Measurements from ENCODE around the gene RPS6KA5.

Gene RPS6KA5

DNA sequence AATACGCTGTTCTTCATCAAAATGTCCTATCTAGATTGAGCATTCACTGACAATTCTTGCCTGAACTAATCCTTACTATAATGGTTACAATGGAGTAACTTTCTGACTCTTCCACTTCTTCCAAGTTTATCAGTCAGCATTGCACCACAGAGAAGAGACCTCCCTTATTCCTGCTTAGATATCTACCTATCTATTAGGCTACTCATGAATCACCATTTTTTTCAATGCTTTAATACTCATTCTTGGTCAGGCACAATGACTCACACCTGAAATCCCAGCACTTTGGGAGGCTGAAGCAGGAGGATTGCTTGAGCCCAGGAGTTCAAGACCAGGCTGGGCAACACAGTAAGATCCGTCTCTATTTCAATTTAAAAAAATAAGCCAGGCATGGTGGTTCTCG is 39.3 kb downstream of the RPS6KA5 start:
- intact Hi-C loops (cut with DNase I; ENCODE audit: low total_unique reads) = no loop called here
- no peak overlapping the region for H3K4me3 ChIP-seq
- TF ChIP-seq, protein P1, sequence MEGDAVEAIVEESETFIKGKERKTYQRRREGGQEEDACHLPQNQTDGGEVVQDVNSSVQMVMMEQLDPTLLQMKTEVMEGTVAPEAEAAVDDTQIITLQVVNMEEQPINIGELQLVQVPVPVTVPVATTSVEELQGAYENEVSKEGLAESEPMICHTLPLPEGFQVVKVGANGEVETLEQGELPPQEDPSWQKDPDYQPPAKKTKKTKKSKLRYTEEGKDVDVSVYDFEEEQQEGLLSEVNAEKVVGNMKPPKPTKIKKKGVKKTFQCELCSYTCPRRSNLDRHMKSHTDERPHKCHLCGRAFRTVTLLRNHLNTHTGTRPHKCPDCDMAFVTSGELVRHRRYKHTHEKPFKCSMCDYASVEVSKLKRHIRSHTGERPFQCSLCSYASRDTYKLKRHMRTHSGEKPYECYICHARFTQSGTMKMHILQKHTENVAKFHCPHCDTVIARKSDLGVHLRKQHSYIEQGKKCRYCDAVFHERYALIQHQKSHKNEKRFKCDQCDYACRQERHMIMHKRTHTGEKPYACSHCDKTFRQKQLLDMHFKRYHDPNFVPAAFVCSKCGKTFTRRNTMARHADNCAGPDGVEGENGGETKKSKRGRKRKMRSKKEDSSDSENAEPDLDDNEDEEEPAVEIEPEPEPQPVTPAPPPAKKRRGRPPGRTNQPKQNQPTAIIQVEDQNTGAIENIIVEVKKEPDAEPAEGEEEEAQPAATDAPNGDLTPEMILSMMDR (IDR thresholded peaks at IDR 0.05) = no peak

DNA sequence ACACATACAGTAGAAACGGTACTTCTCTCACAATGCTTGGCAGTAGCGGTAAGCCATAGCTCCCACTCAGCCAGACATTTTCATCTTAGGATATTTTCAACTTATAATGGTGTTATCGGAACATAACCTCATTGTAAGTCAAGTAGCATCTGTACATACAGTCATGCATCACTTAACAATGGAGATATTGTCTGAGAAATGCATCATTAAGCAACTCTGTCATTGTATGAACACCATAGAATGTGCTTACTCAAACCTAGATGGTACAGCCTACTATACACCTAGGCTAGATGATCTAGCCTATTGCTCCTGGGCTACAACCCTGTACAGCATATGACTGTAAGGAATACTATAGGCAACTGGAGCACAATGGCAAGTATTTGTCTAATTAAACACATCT is 40.8 kb downstream of the RPS6KA5 start:
- Histone ChIP-seq H3K36me3 (no peaks in the 10 kb centered on the region), H3K4me1 (peaks cover 0 to 5% (median 0%) of the 10 kb centered on the region in 4 donors), H3K4me3 (no peak overlapping the region), H3K9me3 (no peaks in the 10 kb centered on the region), H3K27me3 (no peaks in the 10 kb centered on the region), H3K27ac (no peak overlapping the region)
- TF ChIP-seq, protein P1 (IDR thresholded peaks at IDR 0.05) = no peak
- no peak for DNase-seq
- intact Hi-C loops (cut with DNase I; ENCODE audit: low total_unique reads) = no loop called here

More for the DNA sequence above, 39.3 kb downstream of the RPS6KA5 start:
- H3K36me3 ChIP-seq = no peaks in the 10 kb centered on the region
- no peak for DNase-seq
- H3K27ac ChIP-seq = no peak overlapping the region
- H3K9me3 ChIP-seq = no peaks in the 10 kb centered on the region
- no peaks in the 10 kb centered on the region for H3K27me3 ChIP-seq
- no peaks in the 10 kb centered on the region for H3K4me1 ChIP-seq

DNA sequence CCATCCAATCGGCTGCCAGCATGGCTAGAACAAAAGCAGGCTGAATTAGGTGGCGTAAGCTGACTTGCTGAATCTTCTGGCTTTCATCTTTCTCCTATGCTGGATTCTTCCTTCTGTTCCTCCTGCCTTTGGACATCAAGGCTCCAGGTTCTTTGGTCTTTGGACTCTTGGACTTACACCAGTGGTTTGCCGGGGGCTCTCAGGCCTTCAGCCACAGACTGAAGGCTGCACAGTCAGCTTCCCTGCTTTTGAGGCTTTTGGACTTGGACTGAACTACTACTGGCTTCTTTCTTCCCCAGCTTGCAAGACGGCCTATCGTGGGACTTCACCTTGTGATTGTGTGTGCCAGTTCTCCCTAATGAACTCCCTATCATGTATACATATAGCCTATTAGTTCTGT is 42.0 kb downstream of the RPS6KA5 start:
- TF ChIP-seq, protein P1 (IDR thresholded peaks at IDR 0.05) = no peak
- intact Hi-C loops (cut with DNase I; ENCODE audit: low total_unique reads) = no loop called here
- H3K4me3 ChIP-seq = no peak overlapping the region
- no peaks in the 10 kb centered on the region for H3K27me3 ChIP-seq
- H3K27ac ChIP-seq = no peak overlapping the region
- H3K9me3 ChIP-seq = no peaks in the 10 kb centered on the region
- H3K36me3 ChIP-seq = no peaks in the 10 kb centered on the region
- DNase-seq = no peak
- peaks cover 0 to 5% (median 0%) of the 10 kb centered on the region in 4 donors for H3K4me1 ChIP-seq

DNA sequence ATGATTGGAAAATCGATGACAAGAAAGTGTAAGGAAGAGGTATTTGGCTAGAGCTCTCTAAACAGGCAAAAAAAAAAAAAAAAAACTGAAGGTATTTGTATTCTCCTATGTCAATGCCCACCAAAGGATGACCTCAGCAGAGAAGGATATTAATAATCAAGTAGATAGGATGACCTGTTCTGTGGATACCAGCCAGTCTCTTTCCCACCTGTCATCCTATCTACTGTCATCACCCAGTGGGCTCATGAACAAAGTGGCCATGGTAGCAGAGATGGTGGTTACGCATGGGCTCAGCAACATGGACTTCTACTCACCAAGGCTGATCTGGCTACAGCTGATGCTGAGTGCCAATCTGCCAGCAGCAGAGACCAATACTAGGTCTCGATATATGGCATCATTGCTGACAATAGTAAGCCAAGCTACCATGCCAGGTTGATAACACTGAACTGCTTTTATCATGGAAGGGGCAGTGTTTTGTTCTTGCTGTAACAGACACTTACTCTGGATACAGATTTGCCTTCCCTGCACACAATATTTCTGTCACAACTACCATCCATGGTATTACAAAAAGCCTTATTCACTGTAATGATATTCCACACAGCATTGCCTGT is 43.5 kb downstream of the RPS6KA5 start:
- no peaks in the 10 kb centered on the region for H3K9me3 ChIP-seq
- no peaks in the 10 kb centered on the region for H3K27me3 ChIP-seq
- H3K27ac ChIP-seq = no peak overlapping the region
- peaks cover 0 to 5% (median 0%) of the 10 kb centered on the region in 4 donors for H3K4me1 ChIP-seq
- H3K36me3 ChIP-seq = no peaks in the 10 kb centered on the region
- DNase-seq = no peak
- H3K4me3 ChIP-seq = no peak overlapping the region
- TF ChIP-seq, protein P1 (IDR thresholded peaks at IDR 0.05) = no peak
- intact Hi-C loops (cut with DNase I; ENCODE audit: low total_unique reads) = no loop called here

DNA sequence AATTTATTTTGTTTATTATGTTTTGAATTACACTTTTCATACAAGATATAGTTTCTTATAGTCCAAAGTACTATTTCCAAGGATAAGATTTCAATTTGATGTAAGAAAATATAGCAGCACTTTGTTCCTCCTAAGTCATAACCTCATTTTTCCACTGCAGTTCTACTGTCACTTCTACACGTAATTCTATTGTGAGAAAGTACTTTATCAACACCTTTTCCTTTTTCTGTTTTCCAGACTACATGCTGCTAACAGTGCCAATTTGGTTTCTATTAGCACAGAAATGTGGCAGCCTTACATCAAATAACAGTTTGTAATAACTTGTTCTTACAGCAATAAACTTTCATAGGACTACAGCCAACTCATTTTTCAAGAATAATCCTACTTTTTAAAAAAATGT is 45.0 kb downstream of the RPS6KA5 start:
- intact Hi-C loops (cut with DNase I; ENCODE audit: low total_unique reads) = no loop called here
- TF ChIP-seq, protein P1 (IDR thresholded peaks at IDR 0.05) = no peak
- Histone ChIP-seq H3K27me3 (no peaks in the 10 kb centered on the region), H3K27ac (no peak overlapping the region), H3K4me1 (peaks cover 0 to 5% (median 0%) of the 10 kb centered on the region in 4 donors), H3K4me3 (no peak overlapping the region), H3K9me3 (no peaks in the 10 kb centered on the region), H3K36me3 (no peaks in the 10 kb centered on the region)
- no peak for DNase-seq

DNA sequence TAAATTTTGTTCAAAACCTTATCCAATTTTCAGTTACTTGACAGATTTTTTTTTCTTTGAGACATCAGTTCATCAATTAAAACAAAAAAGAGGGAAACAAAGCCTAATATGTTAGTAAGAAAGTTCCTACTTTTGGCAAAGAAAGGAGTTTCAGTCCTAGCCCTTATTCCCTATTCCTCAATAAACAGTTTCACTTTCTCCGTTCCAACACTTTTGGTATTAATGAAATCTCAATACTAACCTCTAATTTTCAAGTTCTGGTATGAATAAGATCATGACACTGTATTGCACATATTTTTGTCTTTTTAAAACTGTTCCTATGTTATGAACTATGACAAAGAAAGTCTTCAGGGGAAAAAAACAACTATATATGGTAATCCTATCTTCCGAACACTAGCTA is 48.4 kb downstream of the RPS6KA5 start:
- Histone ChIP-seq H3K4me1 (peaks cover 0 to 5% (median 0%) of the 10 kb centered on the region in 4 donors), H3K9me3 (no peaks in the 10 kb centered on the region), H3K27me3 (no peaks in the 10 kb centered on the region), H3K4me3 (no peak overlapping the region), H3K36me3 (no peaks in the 10 kb centered on the region), H3K27ac (no peak overlapping the region)
- TF ChIP-seq, protein P1 (IDR thresholded peaks at IDR 0.05) = no peak
- intact Hi-C loops (cut with DNase I; ENCODE audit: low total_unique reads) = no loop called here
- no peak for DNase-seq

Data from tibial artery (tissue), 4 donors.